HAP-1 (cell line): ENCODE measurements around the gene MARCKSL1.
"Not testable (repeated sequence)": the region's sequence is repeated elsewhere in the genome, so short reads cannot be mapped to it uniquely, and the experiment has no call there.

Experiments used
- DNase-seq, 2 experiments: peaks; one replicate each; pipeline ENCODE4 v3.0.0-alpha.2; 2016 to 2020; ENCODE audit warnings: low spot score in 2 of 2
- H3K27me3 ChIP-seq: fragments of 250-450 bp; sonication (Bioruptor Pico); 2 replicates; pipeline ENCODE4 v1.5.1; 2020; ENCODE audit warnings: low read depth, mild to moderate bottlenecking, moderate library complexity
- H3K36me3 ChIP-seq: fragments of 250-450 bp; sonication (Bioruptor Pico); replicated peaks from 2 replicates; pipeline ENCODE4 v1.5.1; 2020; ENCODE audit warnings: mild to moderate bottlenecking
- H3K4me1 ChIP-seq: fragments of 250-450 bp; sonication (Bioruptor Pico); 2 replicates; pipeline ENCODE4 v1.5.1; 2020; ENCODE audit warnings: mild to moderate bottlenecking
- H3K4me3 ChIP-seq: fragments of 250-450 bp; sonication (Bioruptor Pico); 2 replicates; pipeline ENCODE4 v1.5.1; 2020; ENCODE audit warnings: mild to moderate bottlenecking, moderate library complexity
- H3K9me3 ChIP-seq: fragments of 250-450 bp; sonication (Bioruptor Pico); 2 replicates; pipeline ENCODE4 v1.5.1; 2020; ENCODE audit warnings: mild to moderate bottlenecking, moderate library complexity
- in situ Hi-C: fragments of 300-500 bp; cut with MboI; formaldehyde crosslinking; loops from 3 replicates; pipeline ENCODE4 v1.14.3; 2020; ENCODE audit warnings: low sequenced_read_pairs, inconsistent platforms, mixed read lengths

The MARCKSL1 gene

GRCh38 chr1:32361308-32361673 is 25.3 kb upstream of the MARCKSL1 start:
- Histone ChIP-seq H3K36me3 (peaks cover 15% of the 10 kb centered on the region), H3K27me3 (no peaks in the 10 kb centered on the region), H3K4me1 (no peaks in the 10 kb centered on the region), H3K9me3 (no peaks in the 10 kb centered on the region), H3K4me3 (no peak overlapping the region)
- DNase-seq = no peak
- in situ Hi-C loops = no loop called here

- Histone ChIP-seq H3K27me3 (no peaks in the 10 kb centered on the region), H3K9me3 (no peaks in the 10 kb centered on the region), H3K4me3 (no peak overlapping the region), H3K4me1 (no peaks in the 10 kb centered on the region), H3K36me3 (peaks cover 8% of the 10 kb centered on the region; the same call in 1 of the 2 replicates)
- in situ Hi-C loops = no loop called here
- no peak for DNase-seq
Observed at GRCh38 chr1:32358435-32358834, 22.4 kb upstream of the MARCKSL1 start.

GRCh38 chr1:32357614-32358013 is 21.6 kb upstream of the MARCKSL1 start:
- no peak for DNase-seq
- in situ Hi-C loops = no loop called here

GRCh38 chr1:32356478-32356877 is 20.4 kb upstream of the MARCKSL1 start:
- H3K4me3 ChIP-seq = no peak overlapping the region
- peaks cover 5% of the 10 kb centered on the region for H3K4me1 ChIP-seq
- no peak for DNase-seq
- peaks cover 3% of the 10 kb centered on the region; the same call in 1 of the 2 replicates for H3K36me3 ChIP-seq
- H3K27me3 ChIP-seq = no peaks in the 10 kb centered on the region
- in situ Hi-C loops = no loop called here
- no peaks in the 10 kb centered on the region for H3K9me3 ChIP-seq

More at GRCh38 chr1:32357614-32358013, 21.6 kb upstream of the MARCKSL1 start:
- Histone ChIP-seq H3K9me3 (no peaks in the 10 kb centered on the region), H3K36me3 (peaks cover 3% of the 10 kb centered on the region; the same call in 1 of the 2 replicates), H3K4me1 (no peaks in the 10 kb centered on the region), H3K27me3 (no peaks in the 10 kb centered on the region), H3K4me3 (no peak overlapping the region)

GRCh38 chr1:32355778-32356177 is 19.7 kb upstream of the MARCKSL1 start:
- in situ Hi-C loops, H3K4me3 ChIP-seq, H3K27me3 ChIP-seq, H3K4me1 ChIP-seq, H3K9me3 ChIP-seq, H3K36me3 ChIP-seq, DNase-seq: not testable (repeated sequence)

GRCh38 chr1:32353886-32354570 is 18.0 kb upstream of the MARCKSL1 start:
- peaks cover 6% of the 10 kb centered on the region; the same call in 1 of the 2 replicates for H3K36me3 ChIP-seq
- no peak overlapping the region for H3K4me3 ChIP-seq
- no peak for DNase-seq
- in situ Hi-C loops = no loop called here
- 0 out of 2 replicates have a peak, but pooled peaks cover 5% of the 10 kb centered on the region for H3K9me3 ChIP-seq
- peaks cover 8% of the 10 kb centered on the region for H3K4me1 ChIP-seq
- H3K27me3 ChIP-seq = no peaks in the 10 kb centered on the region

- in situ Hi-C loops = no loop called here
- H3K4me1 ChIP-seq = peaks cover 8% of the 10 kb centered on the region
- H3K4me3 ChIP-seq = no peak overlapping the region
Observed at GRCh38 chr1:32353431-32353830, 17.4 kb upstream of the MARCKSL1 start.

GRCh38 chr1:32352831-32353383 is 16.9 kb upstream of the MARCKSL1 start:
- Histone ChIP-seq H3K4me1 (peaks cover 8% of the 10 kb centered on the region), H3K36me3 (peaks cover 3% of the 10 kb centered on the region; the same call in 1 of the 2 replicates), H3K4me3 (no peak overlapping the region), H3K9me3 (0 out of 2 replicates have a peak, but pooled peaks cover 5% of the 10 kb centered on the region), H3K27me3 (no peaks in the 10 kb centered on the region)
- no peak for DNase-seq
- in situ Hi-C loops = no loop called here

More at GRCh38 chr1:32353431-32353830, 17.4 kb upstream of the MARCKSL1 start:
- DNase-seq = no peak
- peaks cover 5% of the 10 kb centered on the region; the same call in 1 of the 2 replicates for H3K36me3 ChIP-seq
- no peaks in the 10 kb centered on the region for H3K27me3 ChIP-seq
- H3K9me3 ChIP-seq = 0 out of 2 replicates have a peak, but pooled peaks cover 5% of the 10 kb centered on the region

GRCh38 chr1:32352239-32352745 is 16.3 kb upstream of the MARCKSL1 start:
- H3K4me3 ChIP-seq = peak overlapping the region; percentile 59
- DNase-seq = no peak

GRCh38 chr1:32351399-32352238 is 15.6 kb upstream of the MARCKSL1 start:
- H3K36me3 ChIP-seq = peaks cover 3% of the 10 kb centered on the region; the same call in 1 of the 2 replicates
- H3K4me1 ChIP-seq = peaks cover 8% of the 10 kb centered on the region
- no peaks in the 10 kb centered on the region for H3K27me3 ChIP-seq
- peak; percentile 91 to 98 for DNase-seq
- H3K9me3 ChIP-seq = 0 out of 2 replicates have a peak, but pooled peaks cover 5% of the 10 kb centered on the region
- peak overlapping the region; percentile 59 for H3K4me3 ChIP-seq
- in situ Hi-C loops = no loop called here

More at GRCh38 chr1:32352239-32352745, 16.3 kb upstream of the MARCKSL1 start:
- Histone ChIP-seq H3K4me1 (peaks cover 8% of the 10 kb centered on the region), H3K9me3 (0 out of 2 replicates have a peak, but pooled peaks cover 5% of the 10 kb centered on the region), H3K36me3 (peaks cover 3% of the 10 kb centered on the region; the same call in 1 of the 2 replicates), H3K27me3 (no peaks in the 10 kb centered on the region)
- in situ Hi-C loops = no loop called here

GRCh38 chr1:32350785-32351398 is 14.9 kb upstream of the MARCKSL1 start:
- Histone ChIP-seq H3K9me3 (0 out of 2 replicates have a peak, but pooled peaks cover 5% of the 10 kb centered on the region), H3K4me3 (peak overlapping the region; percentile 59), H3K27me3 (no peaks in the 10 kb centered on the region), H3K4me1 (peaks cover 8% of the 10 kb centered on the region), H3K36me3 (peaks cover 3% of the 10 kb centered on the region; the same call in 1 of the 2 replicates)
- peak; percentile 55 to 88 for DNase-seq
- in situ Hi-C loops = no loop called here

GRCh38 chr1:32349211-32349708 is 13.2 kb upstream of the MARCKSL1 start:
- Histone ChIP-seq H3K27me3 (no peaks in the 10 kb centered on the region), H3K9me3 (0 out of 2 replicates have a peak, but pooled peaks cover 5% of the 10 kb centered on the region), H3K4me1 (peaks cover 8% of the 10 kb centered on the region), H3K36me3 (peaks cover 3% of the 10 kb centered on the region; the same call in 1 of the 2 replicates), H3K4me3 (no peak overlapping the region)
- no peak for DNase-seq
- in situ Hi-C loops = no loop called here
